HK-2 (cell line): Measurements from ENCODE around the gene MSI2.

Source experiments
- DNase-seq: peaks from one replicate; pipeline ENCODE4 v3.0.0-alpha.2; 2018; ENCODE audit not compliant: unreplicated experiment

MSI2 gene

GRCh38 chr17:57578608-57579225 lies 322.4 kb downstream of the MSI2 start:
- DNase-seq, result no peak

- DNase-seq, result no peak
Observed at GRCh38 chr17:57579245-57579644, 322.9 kb downstream of the MSI2 start.

- DNase-seq, result no peak
Observed at GRCh38 chr17:57580055-57580739, 323.9 kb downstream of the MSI2 start.

GRCh38 chr17:57582881-57583756 lies 326.8 kb downstream of the MSI2 start:
- DNase-seq, result no peak

- no peak for DNase-seq
Observed at GRCh38 chr17:57584050-57584551, 327.8 kb downstream of the MSI2 start.

- no peak for DNase-seq
Observed at GRCh38 chr17:57585341-57586195, 329.2 kb downstream of the MSI2 start.

GRCh38 chr17:57586196-57586740 lies 329.9 kb downstream of the MSI2 start:
- DNase-seq, result no peak

- no peak for DNase-seq
Observed at GRCh38 chr17:57586742-57587141, 330.4 kb downstream of the MSI2 start.

- DNase-seq, result no peak
Observed at GRCh38 chr17:57587193-57587969, 331.1 kb downstream of the MSI2 start.

GRCh38 chr17:57588086-57588485 lies 331.8 kb downstream of the MSI2 start:
- no peak for DNase-seq

- no peak for DNase-seq
Observed at GRCh38 chr17:57589151-57590034, 333.1 kb downstream of the MSI2 start.

GRCh38 chr17:57593739-57594462 lies 337.6 kb downstream of the MSI2 start:
- no peak for DNase-seq

- no peak for DNase-seq
Observed at GRCh38 chr17:57594767-57595166, 338.4 kb downstream of the MSI2 start.

- DNase-seq, result no peak
Observed at GRCh38 chr17:57595426-57595825, 339.1 kb downstream of the MSI2 start.

- DNase-seq, result no peak
Observed at GRCh38 chr17:57595947-57596695, 339.8 kb downstream of the MSI2 start.

- DNase-seq, result no peak
Observed at GRCh38 chr17:57597101-57597500, 340.8 kb downstream of the MSI2 start.

- DNase-seq, result peak; percentile 43
Observed at GRCh38 chr17:57597531-57598453, 341.5 kb downstream of the MSI2 start.
